Activated B cell treated with CpG ODN at 0.5 μM for 24 hours (primary cell): Measurements from ENCODE around the gene PCTP. TPM values are rescaled to one million over a fixed set of nuclear protein-coding genes. Genes with fewer than 3 reads are reported as not detected.

Source experiments
- ATAC-seq: fragments of 200-7000 bp; cut with Tn5 transposase; one replicate; pipeline ENCODE4 v1.10.0; 2021; ENCODE audit warnings: low read depth, mild to moderate bottlenecking, moderate library complexity
- CTCF ChIA-PET: fragments of 350-600 bp; sonication (Branson Sonifier 250); formaldehyde crosslinking; loops from one replicate; lab custom pipeline; 2021; ENCODE audit warnings: antibody characterized with exemption; lab: Charles Lee
- POLR2A ChIA-PET: fragments of 350-600 bp; sonication (Branson Sonifier 250); formaldehyde crosslinking; loops from one replicate; lab custom pipeline; 2021; ENCODE audit warnings: antibody characterized with exemption; lab: Charles Lee
- DNase-seq: peaks from one replicate; pipeline ENCODE4 v3.0.0; 2022
- H3K27ac Mint-ChIP-seq: one replicate; pipeline ENCODE4 v1.8.0; 2020; ENCODE audit warnings: mixed read lengths
- H3K27me3 Mint-ChIP-seq: one replicate; pipeline ENCODE4 v1.8.0; 2021; ENCODE audit warnings: mixed read lengths
- H3K36me3 Mint-ChIP-seq: one replicate; pipeline ENCODE4 v1.8.0; 2021; ENCODE audit warnings: low read depth, mixed read lengths
- H3K4me1 Mint-ChIP-seq: one replicate; pipeline ENCODE4 v1.8.0; 2021; ENCODE audit warnings: mixed read lengths
- H3K4me3 Mint-ChIP-seq: one replicate; pipeline ENCODE4 v1.8.0; 2020; ENCODE audit warnings: mild to moderate bottlenecking, mixed read lengths
- H3K9me3 Mint-ChIP-seq: one replicate; pipeline ENCODE4 v1.8.0; 2020; ENCODE audit warnings: mixed read lengths
- CTCF ChIP-seq: fragments of 200-600 bp; IDR thresholded peaks from one replicate; pipeline ENCODE4 v1.8.0; 2022; ENCODE audit warnings: antibody characterized with exemption, mild to moderate bottlenecking
- intact Hi-C: fragments of 100-400 bp; cut with micrococcal nuclease; formaldehyde crosslinking; loops from one replicate; pipeline ENCODE4 v1.15.1; 2024
- total RNA-seq: library from RNA; stranded (reverse); gene quantifications from 2 replicates; pipeline ENCODE4 v1.2.3, GENCODE V29; 2022

The PCTP gene
- total RNA-seq, 1 donor from 2014 or later: 9.0 TPM

GRCh38 chr17:55806745-55807495, 56.1 kb downstream of the PCTP start:
- H3K9me3 Mint-ChIP-seq: peaks cover 7% of the 10 kb centered on the region
- ChIA-PET CTCF (no interaction called here), POLR2A (no interaction called here)
- no peak overlapping the region for H3K27ac Mint-ChIP-seq
- H3K4me3 Mint-ChIP-seq: no peak overlapping the region
- H3K4me1 Mint-ChIP-seq: no peaks in the 10 kb centered on the region
- H3K27me3 Mint-ChIP-seq: no peaks in the 10 kb centered on the region
- H3K36me3 Mint-ChIP-seq: no peaks in the 10 kb centered on the region
- intact Hi-C loops: no loop called here
- TF ChIP-seq CTCF: no peak
- DNase-seq (no peak), ATAC-seq (no peak)

DNA sequence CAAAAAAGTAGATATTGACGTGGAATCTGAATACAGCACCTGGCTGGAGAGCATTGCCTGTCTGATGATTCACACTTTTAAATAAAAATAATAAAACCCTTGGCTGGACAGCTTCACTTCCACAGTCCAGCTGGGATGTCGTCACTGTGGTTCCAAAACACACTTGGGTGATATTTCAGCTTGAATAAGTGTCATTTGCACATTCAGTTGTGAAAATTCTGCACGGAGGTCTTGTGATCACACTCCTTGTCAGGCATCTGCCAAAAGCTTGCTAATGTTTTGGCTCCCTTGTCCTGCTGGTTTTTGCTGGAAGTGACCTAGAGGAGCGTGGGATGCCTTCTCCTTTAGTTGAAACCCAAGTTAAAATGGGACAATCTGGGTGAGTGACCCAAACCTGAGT, 60.7 kb downstream of the PCTP start:
- Mint-ChIP-seq H3K4me1 (no peaks in the 10 kb centered on the region), H3K27ac (no peak overlapping the region), H3K9me3 (no peaks in the 10 kb centered on the region), H3K4me3 (no peak overlapping the region), H3K36me3 (no peaks in the 10 kb centered on the region), H3K27me3 (peaks cover 7% of the 10 kb centered on the region)
- intact Hi-C loops: no loop called here
- ATAC-seq (no peak), DNase-seq (no peak)
- TF ChIP-seq CTCF: no peak
- ChIA-PET CTCF (no interaction called here), POLR2A (no interaction called here)

- no peaks in the 10 kb centered on the region for H3K4me1 Mint-ChIP-seq
- DNase-seq: no peak
- intact Hi-C loops: no loop called here
- POLR2A ChIA-PET: no interaction called here
- CTCF ChIA-PET: no interaction called here
- no peak for TF ChIP-seq CTCF
- peaks cover 8% of the 10 kb centered on the region for H3K27me3 Mint-ChIP-seq
- no peak overlapping the region for H3K4me3 Mint-ChIP-seq
- ATAC-seq: no peak
- H3K36me3 Mint-ChIP-seq: no peaks in the 10 kb centered on the region
- H3K27ac Mint-ChIP-seq: no peak overlapping the region
- no peaks in the 10 kb centered on the region for H3K9me3 Mint-ChIP-seq
These were observed 61.5 kb downstream of the PCTP start for GRCh38 chr17:55812323-55812722.

GRCh38 chr17:55813944-55814343, 63.1 kb downstream of the PCTP start:
- no peak for TF ChIP-seq CTCF
- ATAC-seq (no peak), DNase-seq (no peak)
- H3K36me3 Mint-ChIP-seq: no peaks in the 10 kb centered on the region
- peaks cover 8% of the 10 kb centered on the region for H3K4me1 Mint-ChIP-seq
- no peak overlapping the region for H3K4me3 Mint-ChIP-seq
- no peaks in the 10 kb centered on the region for H3K9me3 Mint-ChIP-seq
- no peak overlapping the region for H3K27ac Mint-ChIP-seq
- H3K27me3 Mint-ChIP-seq: peaks cover 13% of the 10 kb centered on the region
- ChIA-PET CTCF (no interaction called here), POLR2A (no interaction called here)
- intact Hi-C loops: no loop called here

DNA sequence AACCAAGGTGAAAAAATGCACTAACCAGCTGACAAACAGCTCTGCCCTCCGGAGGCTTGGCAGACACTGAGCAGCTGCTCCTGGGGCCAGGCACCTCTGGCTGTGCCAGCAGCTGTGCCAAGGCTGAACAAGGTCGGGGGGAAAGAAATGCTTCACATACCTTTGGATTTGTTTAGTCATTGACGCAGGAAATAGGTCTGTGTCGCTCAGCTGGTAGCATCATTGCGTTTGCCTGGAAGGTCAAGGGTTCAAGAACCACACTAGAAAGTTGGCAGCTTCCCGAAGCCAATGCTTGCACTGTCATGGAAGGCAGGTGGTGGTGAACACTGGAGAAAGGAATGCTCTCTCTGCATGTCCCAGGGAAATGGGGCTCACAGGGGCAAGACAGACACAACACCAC, 63.5 kb downstream of the PCTP start:
- ATAC-seq (no peak), DNase-seq (no peak)
- ChIA-PET POLR2A (no interaction called here), CTCF (no interaction called here)
- Mint-ChIP-seq H3K4me1 (peaks cover 8% of the 10 kb centered on the region), H3K27ac (no peak overlapping the region), H3K9me3 (no peaks in the 10 kb centered on the region), H3K27me3 (peaks cover 13% of the 10 kb centered on the region), H3K4me3 (no peak overlapping the region), H3K36me3 (no peaks in the 10 kb centered on the region)
- intact Hi-C loops: no loop called here
- no peak for TF ChIP-seq CTCF
